Measurements from ENCODE around the gene ORM2.

The ORM2 gene

DNA sequence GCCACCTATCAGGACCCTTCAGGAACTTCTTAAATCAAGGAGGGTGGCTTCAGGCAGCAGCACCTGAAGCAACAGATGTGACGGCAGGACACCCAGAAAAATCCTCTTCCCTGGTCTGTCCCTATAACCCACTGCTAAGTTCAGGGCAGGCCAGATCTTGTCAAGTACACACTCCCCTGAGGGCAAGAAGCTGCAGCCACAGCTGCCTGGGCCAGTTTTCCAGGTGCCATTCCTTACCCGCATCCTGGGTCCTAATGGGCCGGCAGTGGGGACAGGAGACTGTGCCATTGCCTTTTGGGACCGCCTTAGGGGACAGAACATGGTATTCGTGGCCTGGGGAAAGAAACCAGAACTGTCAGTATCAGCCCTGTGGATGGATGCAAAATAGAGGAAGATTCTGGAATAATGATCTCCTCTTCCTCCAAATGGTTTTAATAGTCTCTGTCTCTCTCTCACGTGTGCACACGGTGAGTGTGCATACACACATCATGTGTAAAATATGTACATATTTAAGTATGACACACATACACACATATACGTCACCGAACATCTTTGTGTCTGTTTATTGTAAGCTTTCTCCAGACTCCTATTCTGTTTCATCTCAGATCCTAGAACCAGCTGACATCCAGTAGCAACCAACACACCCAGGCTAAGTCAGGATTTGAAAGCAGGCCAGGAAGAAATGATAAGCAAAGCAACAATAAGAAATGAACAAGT is 14.0 kb downstream of the ORM2 start:
- H3K27me3 ChIP-seq (ENCODE audit: control insufficient read depth, insufficient read depth, low read length): no peaks in the 10 kb centered on the region
- H3K27ac ChIP-seq (ENCODE audit: low read depth, low read length): peak overlapping the region; percentile 86
- peaks cover 48% of the 10 kb centered on the region for H3K36me3 ChIP-seq (ENCODE audit: control insufficient read depth, insufficient read depth, low read length)
- H3K4me3 ChIP-seq (ENCODE audit: low read length): no peak overlapping the region
- H3K4me1 ChIP-seq (ENCODE audit: control insufficient read depth, insufficient read depth, low read length): peaks cover 21% of the 10 kb centered on the region
- no peak overlapping the region for H3K9ac ChIP-seq (ENCODE audit: low read length)

DNA sequence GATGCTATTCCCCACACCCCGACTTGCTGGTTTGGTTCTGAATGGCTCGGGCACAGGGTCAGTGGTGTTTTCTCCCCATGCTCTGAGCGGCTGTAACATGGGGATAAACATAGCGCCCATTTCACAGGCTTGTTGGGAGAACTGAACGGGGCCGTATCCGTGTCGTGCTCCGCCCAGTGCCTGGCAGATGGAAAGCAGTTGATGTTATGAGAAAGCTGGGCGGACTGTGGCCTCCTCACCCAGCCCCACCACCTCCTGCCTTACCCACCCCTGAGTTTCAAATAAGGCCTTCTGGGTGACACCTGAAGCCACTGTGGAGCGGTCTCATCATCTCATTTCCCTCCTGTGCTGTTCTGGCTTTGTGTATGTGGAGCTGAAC is 14.5 kb downstream of the ORM2 start:
- peaks cover 49% of the 10 kb centered on the region for H3K36me3 ChIP-seq (ENCODE audit: control insufficient read depth, insufficient read depth, low read length)
- H3K27me3 ChIP-seq (ENCODE audit: control insufficient read depth, insufficient read depth, low read length): no peaks in the 10 kb centered on the region

DNA sequence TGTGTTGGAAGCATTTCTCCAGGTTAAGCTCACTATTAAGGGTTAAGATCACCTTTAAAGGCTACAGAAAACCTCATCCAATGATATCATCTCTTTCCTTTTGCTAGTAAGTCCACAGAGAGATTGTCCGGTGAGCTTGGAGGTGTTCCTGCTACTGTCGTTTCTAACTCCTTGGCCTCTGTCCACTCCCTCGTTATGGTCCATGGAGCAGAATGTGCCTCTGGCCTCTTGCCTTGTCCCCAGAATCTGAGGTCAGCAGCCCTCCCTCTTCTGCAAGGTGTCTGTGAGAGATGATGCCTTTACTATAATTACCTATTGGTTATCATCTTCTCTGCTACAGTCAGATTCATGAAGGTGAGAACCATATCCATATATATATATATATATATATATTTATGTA is 15.0 kb downstream of the ORM2 start:
- H3K27ac ChIP-seq (ENCODE audit: low read depth, low read length): peak overlapping the region; percentile 86
- H3K9ac ChIP-seq (ENCODE audit: low read length): no peak overlapping the region
- no peaks in the 10 kb centered on the region for H3K27me3 ChIP-seq (ENCODE audit: control insufficient read depth, insufficient read depth, low read length)
- peaks cover 27% of the 10 kb centered on the region for H3K4me1 ChIP-seq (ENCODE audit: control insufficient read depth, insufficient read depth, low read length)
- peaks cover 54% of the 10 kb centered on the region for H3K36me3 ChIP-seq (ENCODE audit: control insufficient read depth, insufficient read depth, low read length)
- H3K4me3 ChIP-seq (ENCODE audit: low read length): no peak overlapping the region

More for the DNA sequence above, 14.5 kb downstream of the ORM2 start:
- Histone ChIP-seq H3K27ac (ENCODE audit: low read depth, low read length) (peak overlapping the region; percentile 86), H3K4me3 (ENCODE audit: low read length) (no peak overlapping the region), H3K4me1 (ENCODE audit: control insufficient read depth, insufficient read depth, low read length) (peaks cover 22% of the 10 kb centered on the region), H3K9ac (ENCODE audit: low read length) (no peak overlapping the region)

DNA sequence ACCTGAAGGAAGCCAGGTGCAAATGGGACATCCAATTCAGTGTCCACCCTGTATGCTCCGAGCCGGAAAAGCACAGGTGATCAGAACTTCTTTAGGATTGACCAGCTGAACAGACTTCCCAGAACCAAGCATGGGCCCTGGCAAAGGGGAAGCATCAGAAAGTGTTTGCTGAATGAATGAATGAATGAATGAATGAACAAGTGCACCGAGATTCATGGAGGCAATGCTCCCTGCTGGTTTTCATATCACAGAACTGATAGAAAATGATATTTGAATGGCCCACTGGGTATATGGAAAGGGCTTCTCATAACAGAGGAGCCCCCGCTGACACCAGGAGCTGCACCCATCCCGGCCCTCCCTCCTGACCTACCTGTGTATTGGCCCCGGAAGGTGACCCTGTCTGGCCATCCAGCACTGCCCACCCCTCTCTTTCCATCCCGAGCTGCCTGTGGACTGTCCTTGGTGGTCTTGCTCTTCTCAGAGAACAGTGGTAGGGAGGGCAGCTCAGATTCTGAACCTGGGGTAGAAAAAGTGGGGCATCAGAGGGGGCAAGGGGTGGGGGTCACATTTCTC is 15.9 kb downstream of the ORM2 start:
- H3K4me3 ChIP-seq (ENCODE audit: low read length): no peak overlapping the region
- no peak overlapping the region for H3K9ac ChIP-seq (ENCODE audit: low read length)
- peaks cover 57% of the 10 kb centered on the region for H3K36me3 ChIP-seq (ENCODE audit: control insufficient read depth, insufficient read depth, low read length)
- no peaks in the 10 kb centered on the region for H3K27me3 ChIP-seq (ENCODE audit: control insufficient read depth, insufficient read depth, low read length)
- peaks cover 28% of the 10 kb centered on the region for H3K4me1 ChIP-seq (ENCODE audit: control insufficient read depth, insufficient read depth, low read length)
- no peak overlapping the region for H3K27ac ChIP-seq (ENCODE audit: low read depth, low read length)

DNA sequence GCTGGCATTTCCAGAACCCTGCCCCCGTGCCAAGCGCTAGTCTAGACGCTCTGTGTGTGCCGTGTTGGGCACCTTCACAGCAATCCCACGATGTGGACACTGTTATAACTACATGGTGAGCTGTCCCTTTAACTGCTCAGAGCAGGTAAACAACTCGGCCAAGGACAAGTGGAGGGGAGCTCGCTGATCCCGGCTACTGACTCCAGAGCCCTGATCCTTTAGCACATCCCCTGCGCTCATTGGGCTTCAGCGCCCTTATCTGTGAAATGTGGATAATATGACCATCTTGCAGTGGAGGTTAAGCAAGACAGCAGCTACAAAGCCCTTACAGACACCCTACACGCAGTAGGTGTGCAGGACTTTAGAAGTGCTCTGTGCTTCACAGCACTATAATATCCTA is 16.5 kb downstream of the ORM2 start:
- Histone ChIP-seq H3K9ac (ENCODE audit: low read length) (no peak overlapping the region), H3K27me3 (ENCODE audit: control insufficient read depth, insufficient read depth, low read length) (no peaks in the 10 kb centered on the region), H3K36me3 (ENCODE audit: control insufficient read depth, insufficient read depth, low read length) (peaks cover 57% of the 10 kb centered on the region), H3K4me1 (ENCODE audit: control insufficient read depth, insufficient read depth, low read length) (peaks cover 28% of the 10 kb centered on the region), H3K4me3 (ENCODE audit: low read length) (no peak overlapping the region), H3K27ac (ENCODE audit: low read depth, low read length) (no peak overlapping the region)

DNA sequence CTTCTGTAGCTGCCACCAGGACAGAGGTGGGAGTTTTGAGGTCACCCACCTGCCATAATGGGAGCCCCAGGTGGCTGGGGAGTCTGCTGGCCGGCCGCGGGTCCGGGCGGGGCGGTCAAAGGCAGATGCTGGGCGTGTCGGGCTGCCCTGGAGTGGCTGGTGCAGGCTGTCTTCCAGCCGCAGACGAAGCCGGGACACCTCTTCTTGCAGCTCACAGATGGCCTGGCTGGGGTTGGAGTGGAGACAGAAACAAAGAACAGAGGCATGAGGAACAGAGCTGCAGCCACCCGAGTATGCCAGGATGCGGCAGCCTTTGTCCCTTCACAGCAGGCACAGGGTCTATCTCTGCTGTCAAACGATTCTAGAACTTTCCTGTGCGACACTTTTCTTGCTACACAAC is 18.0 kb downstream of the ORM2 start:
- peaks cover 48% of the 10 kb centered on the region for H3K36me3 ChIP-seq (ENCODE audit: control insufficient read depth, insufficient read depth, low read length)
- H3K4me3 ChIP-seq (ENCODE audit: low read length): no peak overlapping the region
- H3K27ac ChIP-seq (ENCODE audit: low read depth, low read length): no peak overlapping the region
- H3K9ac ChIP-seq (ENCODE audit: low read length): no peak overlapping the region
- H3K4me1 ChIP-seq (ENCODE audit: control insufficient read depth, insufficient read depth, low read length): peaks cover 28% of the 10 kb centered on the region
- no peaks in the 10 kb centered on the region for H3K27me3 ChIP-seq (ENCODE audit: control insufficient read depth, insufficient read depth, low read length)

DNA sequence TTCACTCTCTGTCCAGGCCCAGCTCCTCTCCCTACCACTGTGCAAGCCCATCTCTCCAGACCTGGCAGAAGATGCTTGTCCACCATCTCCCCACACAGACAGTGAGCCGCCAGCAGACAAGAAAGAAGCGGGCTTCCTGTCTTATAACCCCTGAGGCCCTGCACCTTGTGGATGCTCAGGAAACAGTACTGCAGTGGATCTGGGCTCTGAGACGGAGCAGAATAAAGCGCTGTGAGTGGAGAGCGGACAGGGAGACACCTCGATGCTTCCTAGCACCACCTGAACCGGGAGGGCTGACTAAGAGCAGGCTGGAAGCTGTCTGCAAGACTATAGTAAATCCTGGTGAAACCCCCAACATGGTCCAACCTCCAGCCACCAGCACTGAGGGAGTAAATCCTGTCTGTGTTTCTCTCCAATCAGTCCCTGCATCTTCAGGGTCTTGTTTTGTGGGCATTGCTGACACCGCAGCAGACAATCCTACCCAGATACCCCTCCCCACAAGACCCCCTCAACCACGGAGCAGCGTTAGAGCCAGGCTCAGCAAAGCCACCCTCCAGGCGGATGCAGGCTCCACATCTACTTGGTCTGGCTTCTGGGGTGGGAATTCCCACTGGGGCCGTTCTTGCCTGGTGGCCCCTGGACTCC is 18.7 kb downstream of the ORM2 start:
- Histone ChIP-seq H3K4me3 (ENCODE audit: low read length) (no peak overlapping the region), H3K9ac (ENCODE audit: low read length) (no peak overlapping the region), H3K36me3 (ENCODE audit: control insufficient read depth, insufficient read depth, low read length) (peaks cover 44% of the 10 kb centered on the region), H3K27ac (ENCODE audit: low read depth, low read length) (peak overlapping the region; percentile 85), H3K4me1 (ENCODE audit: control insufficient read depth, insufficient read depth, low read length) (peaks cover 24% of the 10 kb centered on the region), H3K27me3 (ENCODE audit: control insufficient read depth, insufficient read depth, low read length) (no peaks in the 10 kb centered on the region)

DNA sequence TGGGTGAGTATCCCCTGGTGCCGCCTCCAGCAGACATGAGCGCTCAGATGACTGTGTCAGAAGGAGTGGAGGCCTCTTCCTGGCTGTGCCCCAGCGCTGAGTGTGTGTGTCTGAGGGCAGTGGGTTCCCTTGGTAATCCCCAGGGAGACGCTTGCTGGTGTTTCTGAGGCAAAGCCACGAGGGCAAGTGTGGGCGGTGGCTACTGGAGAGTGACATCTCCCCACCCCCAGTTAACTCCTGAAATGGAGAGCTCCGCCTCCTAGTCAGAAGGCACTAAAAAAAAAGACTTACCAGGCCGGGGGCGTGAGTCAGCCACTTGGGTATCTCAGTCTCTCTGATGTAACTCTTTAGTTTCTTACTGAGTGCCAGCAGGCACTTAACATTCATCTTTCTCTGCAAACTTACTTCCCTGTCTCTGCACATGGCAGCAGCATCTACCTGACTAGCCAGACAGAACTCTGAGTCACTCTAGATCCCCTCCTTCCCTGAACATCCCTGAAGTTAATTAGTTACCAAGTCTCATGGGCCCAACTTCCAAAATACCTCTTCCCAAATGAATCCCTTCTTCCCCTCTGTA is 19.3 kb downstream of the ORM2 start:
- H3K27ac ChIP-seq (ENCODE audit: low read depth, low read length): peak overlapping the region; percentile 85
- H3K4me3 ChIP-seq (ENCODE audit: low read length): no peak overlapping the region
- H3K9ac ChIP-seq (ENCODE audit: low read length): no peak overlapping the region
- peaks cover 43% of the 10 kb centered on the region for H3K36me3 ChIP-seq (ENCODE audit: control insufficient read depth, insufficient read depth, low read length)
- H3K27me3 ChIP-seq (ENCODE audit: control insufficient read depth, insufficient read depth, low read length): no peaks in the 10 kb centered on the region
- peaks cover 19% of the 10 kb centered on the region for H3K4me1 ChIP-seq (ENCODE audit: control insufficient read depth, insufficient read depth, low read length)

DNA sequence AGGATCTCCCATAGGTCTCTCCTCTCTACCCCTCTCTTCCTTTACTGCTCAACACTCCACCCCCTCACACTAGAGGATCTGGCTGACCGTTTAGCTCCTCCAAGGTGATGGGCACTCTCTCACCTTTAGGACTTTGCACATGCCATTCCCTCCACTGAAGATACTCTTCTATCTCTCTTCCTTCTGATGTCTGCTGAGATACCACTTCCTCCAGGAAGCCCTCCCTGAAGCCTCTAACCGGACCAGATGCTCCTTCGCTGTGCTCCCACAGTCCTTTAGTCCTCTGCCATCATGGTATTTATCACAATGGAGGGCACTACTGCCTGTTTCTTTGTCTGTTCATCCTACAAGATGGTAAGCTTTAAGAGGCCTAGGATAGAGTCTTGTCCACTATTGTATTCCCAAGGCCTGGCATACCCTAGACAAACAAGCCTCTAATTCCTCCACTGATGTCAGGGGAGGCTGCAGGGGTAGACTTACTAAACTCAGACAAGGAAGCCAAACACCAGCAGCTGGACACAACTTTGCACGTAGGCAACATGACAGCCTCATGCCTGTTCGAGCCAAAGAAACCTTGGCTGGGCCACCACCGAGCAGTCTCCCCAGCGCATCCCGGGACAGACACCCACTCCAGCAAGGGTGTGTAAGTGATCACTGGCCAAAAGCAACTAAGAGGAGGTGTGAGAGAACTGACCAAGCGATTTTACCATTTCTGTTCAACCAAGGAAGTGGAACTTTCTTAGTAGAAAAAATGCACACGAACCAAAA is 20.2 kb downstream of the ORM2 start:
- no peak overlapping the region for H3K9ac ChIP-seq (ENCODE audit: low read length)
- H3K27ac ChIP-seq (ENCODE audit: low read depth, low read length): peak overlapping the region; percentile 85
- H3K27me3 ChIP-seq (ENCODE audit: control insufficient read depth, insufficient read depth, low read length): no peaks in the 10 kb centered on the region
- peaks cover 43% of the 10 kb centered on the region for H3K36me3 ChIP-seq (ENCODE audit: control insufficient read depth, insufficient read depth, low read length)
- H3K4me1 ChIP-seq (ENCODE audit: control insufficient read depth, insufficient read depth, low read length): peaks cover 12% of the 10 kb centered on the region
- no peak overlapping the region for H3K4me3 ChIP-seq (ENCODE audit: low read length)

DNA sequence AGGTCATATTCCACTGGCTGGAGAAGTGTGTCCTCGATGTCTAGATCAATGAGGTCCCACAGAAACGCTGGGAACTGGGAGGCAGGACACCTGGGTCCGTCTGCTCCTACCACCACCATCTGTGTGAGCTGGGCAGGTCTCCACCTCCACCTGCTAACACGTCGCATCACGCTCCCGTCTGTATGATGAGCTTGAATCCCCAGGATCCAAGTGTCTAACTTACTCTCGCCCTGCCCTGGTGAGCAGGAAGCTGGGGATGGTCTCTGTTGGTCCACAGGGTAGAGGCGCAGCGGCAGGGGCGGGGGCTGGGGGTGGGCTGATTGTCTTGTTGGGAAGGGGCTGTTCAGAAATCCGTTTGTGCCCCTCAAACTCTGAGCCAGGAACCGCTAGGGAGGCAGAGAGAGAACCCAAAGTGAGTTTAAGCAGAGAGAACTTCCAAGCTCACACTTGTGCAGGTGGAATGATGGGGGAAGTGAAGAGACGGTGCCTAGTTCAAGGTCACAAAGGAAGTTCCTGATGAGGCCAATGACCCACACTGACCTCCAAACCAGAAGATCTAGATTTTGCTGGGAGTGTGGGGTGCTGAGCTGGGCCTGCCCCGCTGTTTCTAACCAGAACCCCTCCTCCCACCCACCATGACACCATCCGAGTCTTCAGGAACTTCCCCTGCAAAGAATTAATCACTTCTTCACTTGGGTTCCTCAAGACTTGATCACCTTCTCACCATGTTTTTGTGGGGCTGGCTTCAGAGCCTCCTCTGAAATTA is 21.1 kb downstream of the ORM2 start:
- Histone ChIP-seq H3K9ac (ENCODE audit: low read length) (no peak overlapping the region), H3K36me3 (ENCODE audit: control insufficient read depth, insufficient read depth, low read length) (peaks cover 38% of the 10 kb centered on the region), H3K27ac (ENCODE audit: low read depth, low read length) (no peak overlapping the region)

DNA sequence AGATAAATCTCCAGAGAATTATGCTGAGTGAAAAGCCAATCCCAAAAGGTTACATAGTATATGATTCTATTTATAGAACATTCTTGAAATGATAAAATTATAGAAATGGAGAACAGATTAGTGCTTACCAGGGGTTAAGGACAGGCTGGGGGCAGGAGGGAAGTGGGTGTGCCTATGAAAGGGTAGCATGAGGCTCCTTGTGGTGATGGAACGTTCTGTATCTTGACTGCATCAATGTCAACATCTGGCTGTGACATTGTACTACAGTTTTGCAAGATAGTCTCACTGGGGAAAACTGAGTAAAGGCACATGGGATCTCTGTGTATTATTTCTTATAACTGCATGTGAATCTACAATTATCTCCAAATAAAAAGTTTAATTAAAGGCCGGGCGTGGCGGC is 22.3 kb downstream of the ORM2 start:
- Histone ChIP-seq H3K4me1 (ENCODE audit: control insufficient read depth, insufficient read depth, low read length) (peaks cover 12% of the 10 kb centered on the region), H3K36me3 (ENCODE audit: control insufficient read depth, insufficient read depth, low read length) (peaks cover 42% of the 10 kb centered on the region), H3K4me3 (ENCODE audit: low read length) (no peak overlapping the region), H3K27ac (ENCODE audit: low read depth, low read length) (no peak overlapping the region), H3K9ac (ENCODE audit: low read length) (no peak overlapping the region), H3K27me3 (ENCODE audit: control insufficient read depth, insufficient read depth, low read length) (no peaks in the 10 kb centered on the region)

More for the DNA sequence above, 21.1 kb downstream of the ORM2 start:
- H3K4me1 ChIP-seq (ENCODE audit: control insufficient read depth, insufficient read depth, low read length): peaks cover 12% of the 10 kb centered on the region
- no peak overlapping the region for H3K4me3 ChIP-seq (ENCODE audit: low read length)
- H3K27me3 ChIP-seq (ENCODE audit: control insufficient read depth, insufficient read depth, low read length): no peaks in the 10 kb centered on the region
